Measurements from ENCODE around the gene ZNF425. TPM values are rescaled to one million over a fixed set of nuclear protein-coding genes. Genes with fewer than 3 reads are reported as not detected.

Gene ZNF425, protein sequence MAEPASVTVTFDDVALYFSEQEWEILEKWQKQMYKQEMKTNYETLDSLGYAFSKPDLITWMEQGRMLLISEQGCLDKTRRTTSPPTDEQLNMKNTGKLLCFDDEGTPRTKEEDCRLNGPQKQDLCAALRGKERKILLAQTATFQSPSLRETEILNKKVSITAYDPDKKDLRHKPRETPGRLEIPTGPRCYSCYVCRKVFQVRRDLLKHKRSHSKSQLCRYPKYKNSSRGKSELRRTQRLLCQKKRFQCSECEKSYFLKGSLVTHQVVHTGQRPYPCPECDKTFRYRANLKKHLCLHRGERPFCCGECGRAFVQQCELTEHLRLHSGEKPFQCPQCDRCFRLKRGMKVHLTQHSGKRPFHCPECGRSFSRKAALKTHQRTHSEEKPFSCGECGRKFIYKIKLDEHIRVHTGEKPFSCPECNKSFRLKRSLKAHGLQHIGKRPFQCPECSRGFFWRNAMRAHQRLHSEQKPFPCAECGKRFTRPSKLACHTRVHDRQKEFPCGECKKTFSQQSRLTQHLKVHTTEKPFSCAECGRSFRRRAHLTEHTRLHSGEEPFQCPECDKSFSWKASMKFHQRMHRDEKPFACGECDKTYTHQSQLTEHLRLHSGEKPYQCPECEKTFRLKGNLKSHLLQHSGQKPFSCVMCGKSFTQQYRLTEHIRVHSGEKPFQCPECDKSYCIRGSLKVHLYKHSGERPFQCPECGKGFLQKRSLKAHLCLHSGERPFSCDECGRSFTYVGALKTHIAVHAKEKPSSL
- total RNA-seq: 3.7 TPM in 2 replicates

DNA sequence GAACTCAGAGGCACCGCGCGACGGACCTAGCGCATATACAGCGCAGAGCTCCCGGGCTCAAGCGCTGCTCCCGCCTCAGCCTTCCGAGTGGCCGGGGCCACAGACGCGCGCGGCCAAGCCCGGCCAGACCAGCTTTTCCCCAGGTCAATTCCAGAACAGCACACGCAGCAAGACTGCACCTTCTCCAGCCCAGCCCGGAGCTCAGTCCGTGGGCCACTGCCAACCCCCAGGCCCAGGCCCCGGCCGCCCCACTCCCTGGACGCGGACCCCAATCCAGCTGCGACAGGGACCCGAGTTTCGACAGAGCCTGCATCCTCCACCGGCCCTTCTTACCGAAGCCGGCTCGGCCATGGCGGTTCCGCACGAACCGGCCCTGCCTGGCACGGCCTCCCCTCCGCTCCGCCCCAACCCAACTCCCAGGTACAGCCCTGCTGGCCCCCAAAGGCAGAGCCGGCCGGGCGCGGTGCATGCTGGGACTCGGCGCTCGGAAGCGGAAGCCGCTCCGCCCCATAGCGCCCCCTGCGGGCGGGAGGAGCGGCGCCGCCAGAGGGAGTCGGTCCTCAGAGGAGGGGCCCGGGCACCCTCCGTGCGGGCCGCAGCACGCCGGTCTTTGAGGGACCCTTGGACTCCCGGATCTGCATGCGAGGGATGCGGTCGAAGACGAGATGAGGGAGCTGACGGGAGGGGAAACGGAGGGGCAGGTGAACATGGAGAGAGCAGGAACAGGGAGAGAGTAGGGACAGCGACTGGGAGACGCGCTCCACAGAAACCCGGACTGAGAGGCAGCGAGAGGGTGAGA, at the start of gene ZNF425:
ZNF425 (minus strand) TSS at position 462 of the 799 bp plus-strand sequence; CDS start at position 351, 111 bp downstream.
- no peak for FAIRE-seq
- DNase-seq (ENCODE audit: low read depth): peak; percentile 76
- Histone ChIP-seq H3K4me3 (ENCODE audit: low read depth, low read length) (peak within 1 kb of the TSS; percentile 99), H3K27me3 (ENCODE audit: control insufficient read depth, insufficient read depth, low read length) (no peaks in the 10 kb centered on the region), H3K36me3 (ENCODE audit: control insufficient read depth, insufficient read depth, low read length) (peaks cover 2% of the 10 kb centered on the region)
- TF ChIP-seq, protein P1, sequence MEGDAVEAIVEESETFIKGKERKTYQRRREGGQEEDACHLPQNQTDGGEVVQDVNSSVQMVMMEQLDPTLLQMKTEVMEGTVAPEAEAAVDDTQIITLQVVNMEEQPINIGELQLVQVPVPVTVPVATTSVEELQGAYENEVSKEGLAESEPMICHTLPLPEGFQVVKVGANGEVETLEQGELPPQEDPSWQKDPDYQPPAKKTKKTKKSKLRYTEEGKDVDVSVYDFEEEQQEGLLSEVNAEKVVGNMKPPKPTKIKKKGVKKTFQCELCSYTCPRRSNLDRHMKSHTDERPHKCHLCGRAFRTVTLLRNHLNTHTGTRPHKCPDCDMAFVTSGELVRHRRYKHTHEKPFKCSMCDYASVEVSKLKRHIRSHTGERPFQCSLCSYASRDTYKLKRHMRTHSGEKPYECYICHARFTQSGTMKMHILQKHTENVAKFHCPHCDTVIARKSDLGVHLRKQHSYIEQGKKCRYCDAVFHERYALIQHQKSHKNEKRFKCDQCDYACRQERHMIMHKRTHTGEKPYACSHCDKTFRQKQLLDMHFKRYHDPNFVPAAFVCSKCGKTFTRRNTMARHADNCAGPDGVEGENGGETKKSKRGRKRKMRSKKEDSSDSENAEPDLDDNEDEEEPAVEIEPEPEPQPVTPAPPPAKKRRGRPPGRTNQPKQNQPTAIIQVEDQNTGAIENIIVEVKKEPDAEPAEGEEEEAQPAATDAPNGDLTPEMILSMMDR (IDR thresholded peaks at IDR 0.05; ENCODE audit: insufficient read depth, low read length, severe bottlenecking): peak; percentile 98

DNA sequence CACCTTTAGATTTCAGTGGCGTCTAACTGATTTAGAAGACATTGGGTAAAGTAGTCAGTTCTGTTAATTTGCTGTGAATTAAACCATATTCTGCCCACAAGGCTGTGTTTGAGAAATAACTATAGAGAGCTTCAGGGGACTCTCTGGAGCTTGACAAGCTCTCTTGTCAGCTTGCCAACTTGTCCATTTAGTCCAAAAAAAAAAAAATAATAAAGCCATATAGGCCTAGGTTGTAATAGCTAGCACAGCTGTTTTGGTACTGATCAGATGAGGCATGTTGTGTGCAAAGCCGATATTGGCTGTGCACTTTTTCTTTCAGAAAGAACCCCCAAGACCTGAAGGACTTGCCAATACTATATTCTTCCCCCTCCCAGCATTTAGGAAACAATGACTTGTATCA, 49.0 kb upstream of the ZNF425 start:
- no peaks in the 10 kb centered on the region for H3K27me3 ChIP-seq (ENCODE audit: control insufficient read depth, insufficient read depth, low read length)
- FAIRE-seq: no peak
- DNase-seq (ENCODE audit: low read depth): no peak
- TF ChIP-seq, protein P1 (IDR thresholded peaks at IDR 0.05; ENCODE audit: insufficient read depth, low read length, severe bottlenecking): no peak
- no peak overlapping the region for H3K4me3 ChIP-seq (ENCODE audit: low read depth, low read length)
- H3K36me3 ChIP-seq (ENCODE audit: control insufficient read depth, insufficient read depth, low read length): peaks cover 15% of the 10 kb centered on the region

DNA sequence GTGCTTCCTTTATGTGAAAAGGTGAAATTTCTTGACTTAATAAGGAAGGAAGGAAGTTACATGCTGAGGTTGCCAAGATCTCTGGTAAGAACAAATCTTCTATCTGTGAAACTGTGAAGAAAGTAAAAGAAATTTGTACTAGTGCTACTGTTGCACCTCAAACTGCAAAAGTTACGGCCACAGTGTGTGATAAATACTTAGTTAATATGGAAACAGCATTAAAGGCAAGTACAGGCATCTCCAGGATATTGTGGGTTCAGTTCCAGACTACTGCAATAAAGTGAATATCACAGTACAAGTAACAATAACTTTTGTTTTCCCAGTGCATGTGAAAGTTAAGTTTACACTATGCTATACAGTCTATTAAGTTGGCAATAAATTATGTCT, 46.4 kb upstream of the ZNF425 start:
- FAIRE-seq: no peak
- H3K36me3 ChIP-seq (ENCODE audit: control insufficient read depth, insufficient read depth, low read length): peaks cover 13% of the 10 kb centered on the region
- TF ChIP-seq, protein P1 (IDR thresholded peaks at IDR 0.05; ENCODE audit: insufficient read depth, low read length, severe bottlenecking): no peak

DNA sequence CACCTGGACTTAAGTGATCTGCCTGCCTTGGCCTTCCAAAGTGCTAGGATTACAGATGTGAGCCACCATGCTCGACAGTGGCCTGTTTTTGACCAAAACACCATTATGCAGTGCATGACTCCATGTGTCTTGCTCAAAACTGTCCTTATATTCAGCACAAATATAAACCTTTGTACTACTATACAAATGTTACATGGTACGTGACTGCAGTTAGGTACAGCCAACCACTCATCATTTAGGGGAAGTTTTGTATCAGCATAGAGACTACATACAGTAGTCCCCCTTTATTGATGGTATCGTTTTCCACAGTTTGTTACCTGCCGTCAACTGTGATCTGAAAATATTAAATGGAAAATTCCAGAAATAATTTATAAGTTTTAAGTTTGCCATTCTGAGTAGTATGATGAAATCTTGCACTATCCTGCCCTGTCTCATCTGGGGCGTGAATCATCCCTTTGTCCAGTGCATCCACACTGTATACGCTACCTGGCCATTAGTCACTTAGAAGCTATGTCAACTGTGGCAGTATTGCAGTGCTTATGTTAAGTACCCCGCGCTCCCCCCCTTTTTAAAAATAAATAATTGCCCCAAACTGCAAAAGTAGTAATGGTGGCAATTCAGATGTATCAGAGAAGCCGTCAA, 45.9 kb upstream of the ZNF425 start:
- TF ChIP-seq, protein P1 (IDR thresholded peaks at IDR 0.05; ENCODE audit: insufficient read depth, low read length, severe bottlenecking): no peak
- Histone ChIP-seq H3K36me3 (ENCODE audit: control insufficient read depth, insufficient read depth, low read length) (peaks cover 13% of the 10 kb centered on the region), H3K4me3 (ENCODE audit: low read depth, low read length) (no peak overlapping the region), H3K27me3 (ENCODE audit: control insufficient read depth, insufficient read depth, low read length) (no peaks in the 10 kb centered on the region)
- DNase-seq (ENCODE audit: low read depth): peak; percentile 93
- no peak for FAIRE-seq

More for the DNA sequence above, 46.4 kb upstream of the ZNF425 start:
- Histone ChIP-seq H3K27me3 (ENCODE audit: control insufficient read depth, insufficient read depth, low read length) (no peaks in the 10 kb centered on the region), H3K4me3 (ENCODE audit: low read depth, low read length) (no peak overlapping the region)
- no peak for DNase-seq (ENCODE audit: low read depth)

DNA sequence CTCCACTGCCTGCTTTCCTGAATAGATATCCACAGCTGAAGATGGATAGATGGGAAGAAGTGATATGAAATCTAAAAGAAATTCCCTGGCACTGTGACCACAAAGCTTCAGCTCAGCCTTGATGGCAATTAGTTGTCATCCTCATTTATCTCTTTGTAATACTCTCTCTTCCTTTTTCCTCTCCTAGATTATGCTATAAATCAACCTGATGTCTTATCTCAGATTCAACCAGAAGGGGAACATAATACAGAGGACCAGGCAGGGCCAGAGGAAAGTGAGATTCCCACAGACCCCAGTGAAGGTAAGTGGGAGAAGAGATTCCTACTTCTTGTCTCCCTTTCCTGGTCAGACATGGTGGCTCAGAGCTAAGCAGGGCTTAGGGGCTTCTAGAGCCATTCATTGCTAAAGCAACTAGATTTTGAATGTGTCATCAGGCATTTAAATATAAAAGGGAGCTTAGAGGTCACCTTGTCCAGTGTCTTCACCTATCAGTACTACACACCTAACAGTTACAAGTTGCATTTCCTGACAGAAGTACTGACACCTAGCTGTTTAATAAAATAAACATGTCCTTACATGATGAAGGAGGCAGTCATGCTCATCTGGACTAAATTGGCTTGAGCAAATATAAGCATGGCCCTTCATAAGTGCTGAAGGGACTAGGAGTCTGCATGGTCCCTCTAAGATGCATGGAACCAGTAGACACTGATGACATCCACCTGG, 40.7 kb upstream of the ZNF425 start:
- no peak for FAIRE-seq
- no peak overlapping the region for H3K4me3 ChIP-seq (ENCODE audit: low read depth, low read length)
- H3K36me3 ChIP-seq (ENCODE audit: control insufficient read depth, insufficient read depth, low read length): peaks cover 9% of the 10 kb centered on the region
- TF ChIP-seq, protein P1 (IDR thresholded peaks at IDR 0.05; ENCODE audit: insufficient read depth, low read length, severe bottlenecking): no peak
- H3K27me3 ChIP-seq (ENCODE audit: control insufficient read depth, insufficient read depth, low read length): no peaks in the 10 kb centered on the region
- DNase-seq (ENCODE audit: low read depth): peak; percentile 72
